Activated CD8-positive, alpha-beta T cell treated with anti-CD3 and anti-CD28 coated beads for 36 hours (primary cell): ENCODE data around the gene BRSK1. TPM values are rescaled to one million over a fixed set of nuclear protein-coding genes. Genes with fewer than 3 reads are reported as not detected.

Experiments used
- ATAC-seq: fragments of 200-7000 bp; cut with Tn5 transposase; one replicate; pipeline ENCODE4 v1.10.0; 2021; ENCODE audit warnings: mild to moderate bottlenecking, moderate library complexity
- CTCF ChIA-PET: fragments of 350-600 bp; sonication (Branson Sonifier 250); formaldehyde crosslinking; loops from one replicate; lab custom pipeline; 2021; ENCODE audit warnings: antibody characterized with exemption; lab: Charles Lee
- POLR2A ChIA-PET: fragments of 350-600 bp; sonication (Branson Sonifier 250); formaldehyde crosslinking; loops from one replicate; lab custom pipeline; 2021; ENCODE audit warnings: antibody characterized with exemption; lab: Charles Lee
- DNase-seq: peaks from one replicate; pipeline ENCODE4 v3.0.0-alpha.2; 2020
- H3K27ac Mint-ChIP-seq: one replicate; pipeline ENCODE4 v1.8.0; 2021; ENCODE audit warnings: mild to moderate bottlenecking, mixed read lengths
- H3K27me3 Mint-ChIP-seq: one replicate; pipeline ENCODE4 v1.8.0; 2021; ENCODE audit warnings: mixed read lengths
- H3K36me3 Mint-ChIP-seq: one replicate; pipeline ENCODE4 v1.8.0; 2021; ENCODE audit warnings: low read depth, mixed read lengths
- H3K4me1 Mint-ChIP-seq: one replicate; pipeline ENCODE4 v1.8.0; 2021; ENCODE audit warnings: low read depth, mixed read lengths
- H3K4me3 Mint-ChIP-seq: one replicate; pipeline ENCODE4 v1.8.0; 2021; ENCODE audit warnings: mild to moderate bottlenecking, moderate library complexity, mixed read lengths
- H3K9me3 Mint-ChIP-seq: one replicate; pipeline ENCODE4 v1.8.0; 2021; ENCODE audit warnings: mixed read lengths
- intact Hi-C: fragments of 100-400 bp; cut with micrococcal nuclease; formaldehyde crosslinking; loops from one replicate; pipeline ENCODE4 v1.10.0; 2022
- total RNA-seq, 2 experiments: library from RNA; stranded (reverse); gene quantifications; one replicate each; pipeline ENCODE4 v1.2.3, GENCODE V29; 2021
- TF ChIP-seq, protein P1 (sequence below): fragments of 200-600 bp; IDR thresholded peaks from one replicate; pipeline ENCODE4 v1.8.0; 2022; ENCODE audit warnings: antibody characterized with exemption, mild to moderate bottlenecking

Gene BRSK1
- total RNA-seq, 2 experiments from 2014 or later = 5.1 to 5.8 TPM

DNA sequence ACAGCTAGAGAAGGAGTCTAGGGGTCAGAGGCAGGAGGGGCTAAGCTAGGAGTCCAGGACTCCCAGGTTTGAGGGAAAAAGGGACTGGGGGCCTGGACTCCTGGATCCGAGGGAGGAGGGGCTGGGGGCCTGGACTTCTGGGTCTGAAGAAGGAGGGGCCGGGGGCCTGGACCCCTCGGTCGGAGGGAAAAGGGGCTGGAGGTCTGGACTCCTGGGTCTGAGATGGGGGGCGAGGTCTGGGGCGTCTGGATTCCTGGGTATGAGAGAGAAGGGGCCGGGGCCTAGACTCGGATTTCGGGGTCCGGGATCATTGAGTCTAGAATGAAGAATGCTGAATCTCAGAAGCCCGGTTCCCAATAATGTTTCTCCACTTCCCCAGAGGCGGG, 18.5 kb downstream of the BRSK1 start:
- ChIA-PET POLR2A (interaction anchor here (0.6 to 3.1 kb wide), 5 partner anchors 37 to 134 kb away, joined by 3 to 18 read pairs (median 6); partner anchors contain the start of genes KMT5C and TMEM238), CTCF (interaction anchor here (0.7 to 3.6 kb wide), 19 partner anchors 10 to 324 kb away, joined by 3 to 46 read pairs (median 5); partner anchors contain the start of genes KMT5C, TMEM150B and TMEM238)
- H3K4me1 Mint-ChIP-seq = peaks cover 8% of the 10 kb centered on the region
- peak overlapping the region; percentile 75 for H3K4me3 Mint-ChIP-seq
- TF ChIP-seq, protein P1, sequence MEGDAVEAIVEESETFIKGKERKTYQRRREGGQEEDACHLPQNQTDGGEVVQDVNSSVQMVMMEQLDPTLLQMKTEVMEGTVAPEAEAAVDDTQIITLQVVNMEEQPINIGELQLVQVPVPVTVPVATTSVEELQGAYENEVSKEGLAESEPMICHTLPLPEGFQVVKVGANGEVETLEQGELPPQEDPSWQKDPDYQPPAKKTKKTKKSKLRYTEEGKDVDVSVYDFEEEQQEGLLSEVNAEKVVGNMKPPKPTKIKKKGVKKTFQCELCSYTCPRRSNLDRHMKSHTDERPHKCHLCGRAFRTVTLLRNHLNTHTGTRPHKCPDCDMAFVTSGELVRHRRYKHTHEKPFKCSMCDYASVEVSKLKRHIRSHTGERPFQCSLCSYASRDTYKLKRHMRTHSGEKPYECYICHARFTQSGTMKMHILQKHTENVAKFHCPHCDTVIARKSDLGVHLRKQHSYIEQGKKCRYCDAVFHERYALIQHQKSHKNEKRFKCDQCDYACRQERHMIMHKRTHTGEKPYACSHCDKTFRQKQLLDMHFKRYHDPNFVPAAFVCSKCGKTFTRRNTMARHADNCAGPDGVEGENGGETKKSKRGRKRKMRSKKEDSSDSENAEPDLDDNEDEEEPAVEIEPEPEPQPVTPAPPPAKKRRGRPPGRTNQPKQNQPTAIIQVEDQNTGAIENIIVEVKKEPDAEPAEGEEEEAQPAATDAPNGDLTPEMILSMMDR = no peak
- H3K27ac Mint-ChIP-seq = peak overlapping the region; percentile 89
- peaks cover 2% of the 10 kb centered on the region for H3K36me3 Mint-ChIP-seq
- no peaks in the 10 kb centered on the region for H3K9me3 Mint-ChIP-seq
- no peak for ATAC-seq
- intact Hi-C loops = loop anchor here (5.0 kb wide), 1 partner anchor 80 kb away; the partner anchor contains the start of gene TMEM238
- H3K27me3 Mint-ChIP-seq = no peaks in the 10 kb centered on the region
- no peak for DNase-seq

DNA sequence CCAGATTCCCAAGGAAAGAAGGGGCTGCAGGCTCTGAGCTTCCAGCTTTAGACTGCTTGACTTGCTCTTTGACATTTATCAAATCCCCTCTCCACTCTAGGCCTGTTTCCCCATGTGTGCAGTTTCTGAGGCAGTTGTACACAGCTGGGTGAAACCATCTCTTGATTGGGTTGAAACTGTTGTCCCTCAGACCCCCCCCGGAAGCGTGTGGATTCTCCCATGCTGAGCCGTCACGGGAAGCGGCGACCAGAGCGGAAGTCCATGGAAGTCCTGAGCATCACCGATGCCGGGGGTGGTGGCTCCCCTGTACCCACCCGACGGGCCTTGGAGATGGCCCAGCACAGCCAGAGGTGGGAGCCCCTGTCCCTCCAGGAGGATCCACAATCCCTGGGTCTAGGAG, 19.7 kb downstream of the BRSK1 start:
- no peak overlapping the region for H3K27ac Mint-ChIP-seq
- H3K27me3 Mint-ChIP-seq = no peaks in the 10 kb centered on the region
- H3K36me3 Mint-ChIP-seq = peaks cover 2% of the 10 kb centered on the region
- intact Hi-C loops = loop anchor here (5.0 kb wide), 1 partner anchor 79 kb away; the partner anchor contains the start of gene TMEM238
- H3K9me3 Mint-ChIP-seq = no peaks in the 10 kb centered on the region
- ATAC-seq (no peak), DNase-seq (no peak)
- ChIA-PET POLR2A (interaction anchor here (0.8 to 2.8 kb wide), 2 partner anchors 81 to 87 kb away, joined by 4 to 18 read pairs; partner anchors contain the start of gene TMEM238), CTCF (interaction anchor here (0.6 to 3.6 kb wide), 8 partner anchors 11 to 115 kb away, joined by 3 to 46 read pairs (median 7); partner anchors contain the start of genes KMT5C, TMEM150B and TMEM238)
- TF ChIP-seq, protein P1 = no peak
- H3K4me1 Mint-ChIP-seq = peaks cover 8% of the 10 kb centered on the region
- no peak overlapping the region for H3K4me3 Mint-ChIP-seq

DNA sequence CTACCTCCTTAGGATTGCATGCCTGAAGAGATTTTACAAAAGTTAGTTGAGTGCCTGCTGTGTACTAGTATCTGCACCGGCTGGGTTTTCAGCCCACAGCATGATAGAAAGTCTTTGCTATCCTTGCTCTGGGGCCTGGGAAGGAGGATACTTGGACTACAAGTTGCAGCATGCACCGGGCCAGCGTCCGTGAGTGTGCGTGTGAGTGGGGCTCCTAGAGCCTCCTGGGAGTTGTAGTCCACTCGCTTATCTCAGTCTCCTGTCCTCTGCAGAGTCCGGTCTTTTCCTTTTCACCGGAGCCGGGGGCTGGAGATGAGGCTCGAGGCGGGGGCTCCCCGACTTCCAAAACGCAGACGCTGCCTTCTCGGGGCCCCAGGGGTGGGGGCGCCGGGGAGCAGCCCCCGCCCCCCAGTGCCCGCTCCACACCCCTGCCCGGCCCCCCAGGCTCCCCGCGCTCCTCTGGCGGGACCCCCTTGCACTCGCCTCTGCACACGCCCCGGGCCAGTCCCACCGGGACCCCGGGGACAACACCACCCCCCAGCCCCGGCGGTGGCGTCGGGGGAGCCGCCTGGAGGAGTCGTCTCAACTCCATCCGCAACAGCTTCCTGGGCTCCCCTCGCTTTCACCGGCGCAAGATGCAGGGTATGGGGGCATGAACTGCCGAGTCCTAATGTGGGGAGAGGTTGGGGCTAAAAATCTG, 20.6 kb downstream of the BRSK1 start:
- H3K27me3 Mint-ChIP-seq = no peaks in the 10 kb centered on the region
- TF ChIP-seq, protein P1 = no peak
- POLR2A ChIA-PET = interaction anchor here (0.8 to 1.0 kb wide), 2 partner anchors 34 to 80 kb away, joined by 3 read pairs; partner anchors contain the start of gene TMEM238
- CTCF ChIA-PET = no interaction called here
- peaks cover 8% of the 10 kb centered on the region for H3K4me1 Mint-ChIP-seq
- intact Hi-C loops = loop anchor here (5.0 kb wide), 1 partner anchor 78 kb away; the partner anchor contains the start of gene TMEM238
- ATAC-seq (peak; percentile 55), DNase-seq (peak; percentile 73)
- H3K27ac Mint-ChIP-seq = no peak overlapping the region
- no peaks in the 10 kb centered on the region for H3K9me3 Mint-ChIP-seq
- peaks cover 2% of the 10 kb centered on the region for H3K36me3 Mint-ChIP-seq
- no peak overlapping the region for H3K4me3 Mint-ChIP-seq

DNA sequence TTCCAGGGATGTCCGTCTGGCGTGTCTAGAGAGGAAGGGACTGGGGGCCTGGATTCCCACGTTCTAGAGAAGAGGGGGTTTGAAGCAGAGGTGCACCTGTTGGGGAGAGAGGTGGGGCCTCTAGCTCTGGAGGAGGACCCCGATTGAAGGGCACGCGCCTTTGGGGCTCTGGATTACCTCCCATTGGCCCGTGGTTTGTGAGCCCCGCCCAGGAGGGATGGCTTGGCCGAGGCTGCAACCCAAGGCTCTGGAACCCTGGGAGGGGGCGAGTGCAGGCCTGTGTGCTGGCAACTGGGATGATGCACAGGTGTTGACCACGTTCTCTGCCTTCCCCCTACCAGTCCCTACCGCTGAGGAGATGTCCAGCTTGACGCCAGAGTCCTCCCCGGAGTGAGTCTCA, 21.2 kb downstream of the BRSK1 start:
- no peak overlapping the region for H3K4me3 Mint-ChIP-seq
- intact Hi-C loops = loop anchor here (5.0 kb wide), 1 partner anchor 77 kb away; the partner anchor contains the start of gene TMEM238
- ChIA-PET POLR2A (interaction anchor here (0.8 to 1.0 kb wide), 2 partner anchors 33 to 79 kb away, joined by 3 read pairs; partner anchors contain the start of gene TMEM238), CTCF (no interaction called here)
- ATAC-seq (no peak), DNase-seq (no peak)
- H3K27ac Mint-ChIP-seq = no peak overlapping the region
- TF ChIP-seq, protein P1 = no peak
- H3K27me3 Mint-ChIP-seq = no peaks in the 10 kb centered on the region
- H3K9me3 Mint-ChIP-seq = no peaks in the 10 kb centered on the region
- peaks cover 2% of the 10 kb centered on the region for H3K36me3 Mint-ChIP-seq
- H3K4me1 Mint-ChIP-seq = peaks cover 8% of the 10 kb centered on the region
